Measurements from ENCODE around the gene H2BK1.

DNA sequence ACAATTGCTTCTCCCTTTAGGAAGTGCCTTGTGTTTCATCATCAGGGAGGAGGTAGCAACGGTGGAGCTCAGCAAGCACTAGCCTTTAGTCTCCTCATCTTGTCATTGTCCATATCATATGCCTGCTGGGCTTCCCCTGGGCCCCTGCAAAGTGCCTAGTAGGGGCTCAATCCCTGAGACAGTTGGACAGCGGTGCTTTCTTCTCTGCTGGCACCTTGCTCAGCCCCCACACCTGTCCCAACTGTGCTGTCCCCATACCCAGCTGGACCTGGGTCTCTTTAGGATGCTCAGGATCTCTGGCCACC is 32.7 kb upstream of the H2BK1 start:
- TF ChIP-seq TAF1 (IDR thresholded peaks at IDR 0.05; ENCODE audit: low read depth) (no peak), EP300 (IDR thresholded peaks at IDR 0.05; ENCODE audit: borderline replicate concordance) (no peak), FOXM1 (IDR thresholded peaks at IDR 0.05; ENCODE audit: borderline replicate concordance, low read depth) (no peak), YY1 (IDR thresholded peaks at IDR 0.05; ENCODE audit: low read depth) (no peak), TEAD4 (IDR thresholded peaks at IDR 0.05) (no peak), RAD21 (IDR thresholded peaks at IDR 0.05; ENCODE audit: low read depth) (no peak), CREB1 (IDR thresholded peaks at IDR 0.05; ENCODE audit: low read depth) (no peak)
- TF ChIP-seq, protein P1, sequence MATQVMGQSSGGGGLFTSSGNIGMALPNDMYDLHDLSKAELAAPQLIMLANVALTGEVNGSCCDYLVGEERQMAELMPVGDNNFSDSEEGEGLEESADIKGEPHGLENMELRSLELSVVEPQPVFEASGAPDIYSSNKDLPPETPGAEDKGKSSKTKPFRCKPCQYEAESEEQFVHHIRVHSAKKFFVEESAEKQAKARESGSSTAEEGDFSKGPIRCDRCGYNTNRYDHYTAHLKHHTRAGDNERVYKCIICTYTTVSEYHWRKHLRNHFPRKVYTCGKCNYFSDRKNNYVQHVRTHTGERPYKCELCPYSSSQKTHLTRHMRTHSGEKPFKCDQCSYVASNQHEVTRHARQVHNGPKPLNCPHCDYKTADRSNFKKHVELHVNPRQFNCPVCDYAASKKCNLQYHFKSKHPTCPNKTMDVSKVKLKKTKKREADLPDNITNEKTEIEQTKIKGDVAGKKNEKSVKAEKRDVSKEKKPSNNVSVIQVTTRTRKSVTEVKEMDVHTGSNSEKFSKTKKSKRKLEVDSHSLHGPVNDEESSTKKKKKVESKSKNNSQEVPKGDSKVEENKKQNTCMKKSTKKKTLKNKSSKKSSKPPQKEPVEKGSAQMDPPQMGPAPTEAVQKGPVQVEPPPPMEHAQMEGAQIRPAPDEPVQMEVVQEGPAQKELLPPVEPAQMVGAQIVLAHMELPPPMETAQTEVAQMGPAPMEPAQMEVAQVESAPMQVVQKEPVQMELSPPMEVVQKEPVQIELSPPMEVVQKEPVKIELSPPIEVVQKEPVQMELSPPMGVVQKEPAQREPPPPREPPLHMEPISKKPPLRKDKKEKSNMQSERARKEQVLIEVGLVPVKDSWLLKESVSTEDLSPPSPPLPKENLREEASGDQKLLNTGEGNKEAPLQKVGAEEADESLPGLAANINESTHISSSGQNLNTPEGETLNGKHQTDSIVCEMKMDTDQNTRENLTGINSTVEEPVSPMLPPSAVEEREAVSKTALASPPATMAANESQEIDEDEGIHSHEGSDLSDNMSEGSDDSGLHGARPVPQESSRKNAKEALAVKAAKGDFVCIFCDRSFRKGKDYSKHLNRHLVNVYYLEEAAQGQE (IDR thresholded peaks at IDR 0.05; ENCODE audit: low read depth): no peak
- TF ChIP-seq, protein P2, sequence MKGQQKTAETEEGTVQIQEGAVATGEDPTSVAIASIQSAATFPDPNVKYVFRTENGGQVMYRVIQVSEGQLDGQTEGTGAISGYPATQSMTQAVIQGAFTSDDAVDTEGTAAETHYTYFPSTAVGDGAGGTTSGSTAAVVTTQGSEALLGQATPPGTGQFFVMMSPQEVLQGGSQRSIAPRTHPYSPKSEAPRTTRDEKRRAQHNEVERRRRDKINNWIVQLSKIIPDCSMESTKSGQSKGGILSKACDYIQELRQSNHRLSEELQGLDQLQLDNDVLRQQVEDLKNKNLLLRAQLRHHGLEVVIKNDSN (IDR thresholded peaks at IDR 0.05): no peak
- TF ChIP-seq, protein P3, sequence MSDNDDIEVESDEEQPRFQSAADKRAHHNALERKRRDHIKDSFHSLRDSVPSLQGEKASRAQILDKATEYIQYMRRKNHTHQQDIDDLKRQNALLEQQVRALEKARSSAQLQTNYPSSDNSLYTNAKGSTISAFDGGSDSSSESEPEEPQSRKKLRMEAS (IDR thresholded peaks at IDR 0.05): no peak

Measured in Ishikawa (cell line).